GM18909 (cell line): Measurements from ENCODE around the gene PBX3.

Experiments
- ATAC-seq: cut with Tn5 transposase; IDR thresholded peaks from one replicate; pipeline ENCODE4 v1.9.1; 2021; ENCODE audit warnings: mild to moderate bottlenecking; ENCODE audit not compliant: unreplicated experiment, poor library complexity

PBX3 gene

DNA sequence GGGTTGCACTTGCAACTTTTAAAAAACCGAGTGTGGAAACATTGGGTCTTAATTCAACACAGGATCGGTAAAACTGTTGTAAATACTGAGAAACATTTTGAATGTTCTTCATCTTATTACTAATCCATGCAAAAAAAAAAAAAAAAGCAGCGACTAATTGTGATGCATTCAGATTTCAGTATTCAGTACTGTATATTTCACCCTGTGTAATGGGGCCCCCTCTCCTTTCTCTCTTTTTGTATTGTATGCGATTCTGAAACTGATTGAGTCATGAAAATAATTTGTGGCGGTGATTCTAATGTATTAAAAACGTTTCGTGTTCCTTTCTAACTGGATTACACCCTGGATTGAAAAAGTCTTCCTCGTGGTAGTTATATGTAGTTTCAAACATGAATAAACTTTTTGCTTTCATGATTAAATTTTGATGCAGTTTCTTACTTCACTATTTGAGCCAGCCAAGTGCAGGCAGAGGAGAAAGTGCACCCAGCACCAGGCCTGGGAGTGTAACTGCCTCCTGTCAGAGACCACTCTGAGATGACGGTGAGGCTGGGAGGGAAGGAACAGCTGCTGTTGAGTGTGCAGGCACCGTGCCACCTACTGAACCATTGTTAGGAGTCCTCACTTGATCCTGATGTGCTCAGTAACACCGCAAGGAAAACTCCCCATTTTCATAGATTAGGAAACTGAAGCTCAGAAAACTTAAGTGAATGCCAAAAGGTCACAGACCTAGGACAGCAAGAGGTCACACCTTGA lies 220.0 kb downstream of the PBX3 start:
- no peak for ATAC-seq

DNA sequence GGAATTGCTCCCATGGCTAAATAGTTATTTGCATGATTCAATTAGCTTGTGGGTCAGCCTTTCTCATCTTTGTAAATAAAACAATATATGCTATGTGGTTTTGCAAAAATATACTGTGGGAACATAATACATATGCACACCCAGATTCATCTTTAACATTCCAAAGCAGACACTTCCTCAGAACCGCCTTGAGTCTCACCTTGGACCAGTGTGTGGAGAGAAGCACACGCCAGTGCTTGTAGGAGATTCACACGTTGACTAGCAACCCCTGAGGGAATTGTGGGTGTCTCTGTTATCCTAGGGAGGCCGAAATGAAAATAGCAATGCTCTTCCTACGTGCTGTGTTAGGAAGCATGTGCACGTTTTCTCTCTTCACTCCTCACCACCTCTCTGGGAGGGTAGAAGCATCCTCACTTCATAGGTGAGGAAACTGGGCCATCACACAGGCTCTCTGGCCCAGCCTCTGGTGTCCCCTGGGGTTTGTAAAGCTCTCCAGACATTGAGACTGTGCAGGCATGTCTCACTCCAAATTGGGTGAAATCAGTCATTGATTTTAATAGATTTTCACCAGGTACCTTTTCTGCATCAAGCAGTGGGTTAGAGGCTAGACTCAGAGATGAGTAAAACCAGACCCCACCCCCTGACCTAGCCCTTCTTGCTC lies 221.7 kb downstream of the PBX3 start:
- no peak for ATAC-seq

DNA sequence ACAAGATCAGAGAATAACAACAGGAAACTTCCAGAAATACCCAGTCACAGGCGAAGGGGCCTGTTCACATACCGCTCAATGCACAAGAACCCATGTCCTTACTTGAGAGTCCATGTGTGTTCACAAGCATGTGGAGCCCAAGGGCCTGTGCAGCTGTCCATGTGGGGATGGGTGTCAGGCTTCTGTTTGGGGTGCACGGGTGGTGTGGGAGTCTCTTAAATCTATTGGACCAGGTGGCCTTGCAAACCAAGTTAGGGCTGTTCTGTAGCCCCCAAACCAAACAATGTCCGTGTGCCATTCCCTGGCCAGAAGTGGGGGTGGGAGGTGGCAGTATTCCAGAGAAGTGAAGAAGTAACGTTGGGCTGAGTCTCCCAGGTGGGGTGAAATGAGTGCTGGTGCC lies 222.3 kb downstream of the PBX3 start:
- ATAC-seq: no peak

DNA sequence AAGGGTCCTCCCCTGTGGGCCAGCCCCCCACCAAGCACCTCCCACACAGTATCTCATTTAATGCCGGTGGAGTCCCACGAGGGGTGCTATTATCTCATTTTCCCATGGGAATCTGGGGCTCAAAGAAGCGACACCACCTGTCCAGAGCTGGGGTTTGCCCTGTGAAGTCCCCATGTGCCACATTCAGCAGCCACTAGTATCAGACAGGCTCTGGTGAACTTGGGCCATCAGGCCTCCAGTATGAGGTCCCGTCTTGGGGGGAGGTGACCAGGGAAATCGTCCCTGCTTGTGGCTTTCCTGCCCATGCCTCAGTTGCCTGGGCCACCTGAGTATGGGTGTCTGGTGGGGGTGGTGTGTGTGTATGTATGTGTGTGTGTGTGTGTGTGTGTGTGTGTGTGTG lies 222.7 kb downstream of the PBX3 start:
- ATAC-seq: no peak

DNA sequence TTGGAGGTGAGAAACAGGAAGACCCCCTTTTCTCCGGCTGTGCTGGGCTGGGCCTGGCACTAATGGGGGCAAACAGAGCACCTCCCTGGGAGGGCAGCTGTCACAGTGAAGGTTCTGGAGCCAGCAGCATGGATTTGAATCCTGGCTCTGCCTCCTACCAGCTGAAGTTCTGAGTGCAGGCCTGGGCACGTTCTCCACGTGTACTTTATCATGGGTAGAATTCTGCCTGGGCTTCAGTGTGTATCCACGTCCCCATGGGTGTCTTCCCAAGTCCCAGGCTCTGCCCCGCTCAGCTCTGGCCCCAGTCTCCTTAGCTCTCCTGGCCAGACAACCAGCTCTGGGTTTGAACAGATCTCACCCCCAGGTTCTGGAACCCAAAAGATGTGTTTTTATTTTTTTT lies 223.2 kb downstream of the PBX3 start:
- no peak for ATAC-seq

DNA sequence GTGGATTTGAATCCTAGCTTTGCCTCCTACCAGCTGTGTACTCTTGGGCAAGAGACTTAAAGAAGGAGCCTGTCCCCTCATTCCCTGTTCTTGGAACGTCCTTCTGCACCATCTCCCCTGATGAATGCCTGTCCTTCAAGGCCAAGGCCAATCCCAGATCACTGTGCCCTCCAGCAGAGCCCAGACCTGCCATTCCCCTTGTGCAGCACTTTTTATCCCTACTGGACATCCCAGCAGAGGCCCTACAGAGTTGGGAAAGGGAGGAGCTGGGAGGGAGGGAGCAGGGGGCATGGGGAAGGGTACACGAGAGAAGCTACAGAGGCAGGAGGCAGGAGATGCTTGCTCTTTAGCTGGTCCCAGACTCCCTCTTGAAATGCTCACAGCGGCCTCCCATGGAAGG lies 223.9 kb downstream of the PBX3 start:
- ATAC-seq: no peak

DNA sequence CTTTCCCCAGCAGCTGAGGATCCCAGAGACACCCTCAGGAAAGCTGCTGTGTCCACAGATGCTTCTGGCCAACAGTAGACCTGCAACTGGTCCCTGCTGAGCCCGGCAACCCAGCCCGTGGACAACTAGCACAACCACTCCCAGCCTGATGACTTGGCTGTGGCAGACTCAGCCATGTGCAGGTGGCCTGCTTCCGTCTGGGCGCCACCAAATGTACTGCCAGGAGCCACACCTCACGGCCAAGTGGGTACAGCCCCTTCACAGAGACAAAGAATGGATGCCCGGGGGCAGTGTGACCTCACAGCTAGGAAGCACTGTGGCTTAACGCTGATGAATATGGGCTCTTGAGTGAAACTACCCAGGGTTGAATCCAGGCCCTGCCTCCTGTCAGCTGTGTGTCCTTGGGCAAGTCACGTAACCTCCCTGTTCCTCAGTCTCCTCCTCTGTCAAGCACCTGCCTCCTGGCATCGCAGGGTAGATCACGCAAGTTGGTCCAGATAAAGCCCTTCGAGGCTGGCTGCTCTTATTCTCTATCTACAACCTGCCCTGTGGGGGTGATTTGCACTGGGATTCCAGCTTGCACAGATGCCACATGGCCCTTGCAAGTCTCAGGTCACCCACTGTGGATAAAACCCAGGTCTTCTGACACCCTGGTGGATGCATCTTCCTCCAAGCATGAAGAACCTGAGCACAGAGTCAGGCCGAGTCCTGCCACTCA lies 225.0 kb downstream of the PBX3 start:
- no peak for ATAC-seq

DNA sequence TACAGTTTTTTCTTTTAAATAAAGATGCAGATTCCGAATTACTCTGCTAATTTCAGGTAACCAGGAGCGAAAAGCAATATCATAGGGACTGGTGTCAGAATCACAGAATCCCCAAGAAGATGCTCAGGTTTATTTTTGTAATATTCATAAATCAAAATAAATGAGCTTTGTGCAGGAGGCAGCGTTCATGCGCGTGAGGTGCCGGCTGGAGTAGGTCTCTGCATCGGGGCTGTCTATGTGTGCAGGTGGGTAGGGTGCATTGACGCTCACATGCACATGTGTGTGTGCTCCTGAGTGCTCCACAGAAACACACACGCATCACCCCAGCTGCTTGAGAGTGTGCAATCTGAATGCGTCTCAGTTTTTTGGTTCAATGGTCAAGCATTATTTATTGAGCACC lies 226.4 kb downstream of the PBX3 start:
- no peak for ATAC-seq

DNA sequence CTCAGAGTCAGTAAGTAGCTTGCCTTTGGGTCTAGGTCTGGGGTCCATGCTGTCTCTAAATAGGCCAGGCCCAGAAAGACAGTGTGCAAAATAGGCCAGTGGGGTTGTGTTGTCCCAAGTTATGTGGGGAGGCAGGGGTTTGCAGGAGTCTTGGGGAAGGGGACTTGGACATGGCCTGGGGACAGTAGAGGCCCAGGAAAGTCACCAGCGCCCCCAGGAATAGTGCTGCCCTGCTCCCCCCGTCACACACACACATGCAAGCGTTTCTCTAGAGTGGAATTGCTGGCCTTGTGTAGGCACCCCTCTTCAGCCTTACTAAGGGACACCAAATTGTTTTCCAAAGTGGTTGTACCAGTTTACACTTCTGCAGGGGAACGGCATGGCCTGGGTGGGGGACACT lies 227.5 kb downstream of the PBX3 start:
- ATAC-seq: no peak

DNA sequence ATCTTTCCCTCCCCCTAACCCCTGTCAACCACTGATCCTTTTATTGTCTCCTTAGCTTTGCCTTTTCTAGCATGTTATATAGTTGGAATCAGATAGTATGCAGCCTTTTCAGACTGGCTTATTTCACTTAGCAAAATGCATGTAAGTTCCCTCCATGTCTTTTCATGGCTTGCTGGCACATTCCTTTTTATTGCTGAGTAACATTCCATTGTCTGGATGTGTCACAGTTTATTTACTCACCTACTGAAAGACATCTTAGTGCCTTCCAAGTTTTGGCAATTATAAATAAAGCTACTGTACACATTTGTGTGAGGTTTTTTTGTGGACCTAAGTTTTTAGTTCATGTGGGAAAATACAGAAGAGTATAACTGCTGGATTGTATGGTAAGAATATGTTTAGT lies 230.1 kb downstream of the PBX3 start:
- no peak for ATAC-seq

DNA sequence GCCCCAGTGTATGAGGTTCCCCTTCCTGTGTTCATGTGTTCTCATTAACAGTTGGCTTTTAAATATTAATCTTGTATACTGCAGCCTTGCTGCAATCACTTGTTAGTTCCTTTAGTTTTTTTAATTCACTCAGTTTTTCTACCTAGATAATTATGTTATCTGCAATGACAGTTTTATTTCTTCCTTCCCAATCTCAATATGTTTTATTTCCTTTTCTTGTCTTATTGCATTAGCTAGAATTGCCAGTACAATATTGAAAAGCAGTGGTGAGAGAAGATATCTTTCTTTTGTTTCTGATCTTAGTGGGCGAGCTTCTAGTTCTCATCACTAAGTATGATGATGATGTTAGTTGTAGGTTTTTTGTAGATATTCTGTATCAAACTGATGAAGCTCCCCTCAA lies 232.2 kb downstream of the PBX3 start:
- no peak for ATAC-seq

DNA sequence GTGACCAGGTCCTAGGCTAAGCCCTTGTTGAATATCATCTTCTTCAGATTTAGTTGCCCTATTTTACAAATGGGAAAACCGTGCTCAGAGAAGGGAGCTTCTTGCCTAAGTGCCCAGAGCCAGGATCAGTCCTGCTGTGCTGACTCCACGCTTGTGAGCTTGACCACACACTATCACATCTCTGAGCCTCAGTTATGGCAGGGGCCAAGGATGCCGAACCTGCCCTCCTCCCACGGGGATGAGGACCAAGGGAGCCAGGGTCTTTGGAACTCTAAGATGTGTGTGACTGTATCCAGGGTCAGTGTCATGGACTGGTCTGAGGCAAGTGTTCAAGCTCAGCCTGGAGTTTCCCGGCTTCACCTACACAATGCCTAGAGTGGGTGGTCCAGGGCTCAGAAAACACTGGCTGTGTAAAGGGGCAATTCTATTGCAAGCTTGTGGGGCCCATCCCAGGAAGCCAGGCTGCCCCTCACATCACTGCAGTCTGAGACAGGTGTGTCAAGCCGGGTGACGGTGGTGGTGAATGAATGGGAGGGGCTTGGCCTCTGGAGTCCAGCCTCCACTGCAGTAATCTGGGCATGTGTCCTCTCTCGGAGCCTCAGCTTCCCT lies 235.7 kb downstream of the PBX3 start:
- ATAC-seq: no peak

DNA sequence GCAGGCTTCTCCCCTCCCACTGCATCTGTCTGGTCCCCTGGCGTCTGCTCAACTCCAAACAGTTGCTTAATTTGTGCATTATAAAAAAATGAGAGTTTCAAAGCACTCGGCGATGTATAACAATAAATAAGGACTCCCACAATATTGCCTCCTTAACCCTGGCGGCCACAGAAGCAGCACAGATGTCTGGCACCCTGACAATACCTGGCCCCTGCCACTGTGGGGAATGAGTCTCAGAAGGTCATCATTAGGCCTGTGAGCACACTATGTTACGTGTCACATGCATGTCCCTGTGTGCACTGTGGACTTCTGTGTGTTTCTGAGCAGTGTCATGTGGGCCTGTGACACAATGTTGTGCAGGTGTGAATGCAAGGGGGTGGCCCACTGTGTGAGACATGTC lies 236.5 kb downstream of the PBX3 start:
- no peak for ATAC-seq

DNA sequence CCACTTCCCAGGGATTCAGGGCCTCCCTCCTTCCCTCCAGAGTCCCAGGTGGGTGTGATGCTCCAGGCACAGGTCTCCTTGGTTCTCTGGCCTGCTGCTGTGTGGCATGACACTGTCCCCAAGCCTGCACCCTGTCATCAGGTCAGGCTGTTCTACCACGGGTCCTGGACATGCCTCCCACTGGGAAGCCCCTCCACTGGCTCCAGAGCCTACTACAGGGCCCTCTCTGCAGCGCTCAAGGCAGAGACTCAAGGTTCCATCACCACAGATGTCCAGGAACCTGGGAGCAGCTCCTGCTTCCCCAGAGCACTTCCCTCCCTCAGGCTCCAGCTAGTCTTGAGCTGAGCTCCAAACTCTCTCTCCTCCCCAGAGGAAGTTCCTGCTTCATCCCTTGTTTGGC lies 237.3 kb downstream of the PBX3 start:
- no peak for ATAC-seq

DNA sequence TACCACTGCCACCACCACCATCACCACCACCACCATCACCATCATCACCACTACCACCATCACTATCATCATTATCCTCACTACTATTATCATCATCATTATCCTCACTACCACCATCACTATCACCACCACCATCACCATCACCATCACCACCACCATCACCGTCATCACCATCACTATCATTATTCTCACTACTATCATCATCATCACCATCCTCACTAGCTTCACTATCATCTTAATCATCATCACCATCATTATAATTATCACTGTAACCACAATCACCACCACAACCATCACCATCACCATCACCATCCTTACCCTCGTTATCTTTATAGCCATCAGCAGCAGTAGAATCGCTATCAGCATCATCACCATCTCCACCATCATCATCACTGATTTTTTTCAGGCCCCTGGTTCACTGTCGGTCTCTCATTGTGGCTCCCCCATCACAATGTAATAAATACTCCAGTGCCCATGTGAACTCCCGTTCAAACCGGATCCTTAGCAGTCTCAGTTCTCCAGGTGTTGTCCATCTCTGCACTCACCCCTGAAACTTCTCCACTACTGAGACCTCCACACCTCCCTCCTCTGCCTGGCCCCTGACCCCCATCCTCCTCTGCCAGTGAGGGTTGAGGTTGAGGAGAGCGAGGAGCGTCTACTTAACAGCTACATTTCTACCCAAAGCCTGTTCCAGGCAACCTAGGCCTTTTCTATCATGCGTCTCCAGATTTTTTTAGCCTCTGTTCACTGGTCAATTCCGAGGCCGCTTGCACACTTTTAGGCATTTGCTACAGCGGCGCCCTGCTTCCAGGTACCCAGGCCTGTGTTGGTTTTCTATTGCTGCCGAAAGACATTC lies 238.2 kb downstream of the PBX3 start:
- no peak for ATAC-seq

DNA sequence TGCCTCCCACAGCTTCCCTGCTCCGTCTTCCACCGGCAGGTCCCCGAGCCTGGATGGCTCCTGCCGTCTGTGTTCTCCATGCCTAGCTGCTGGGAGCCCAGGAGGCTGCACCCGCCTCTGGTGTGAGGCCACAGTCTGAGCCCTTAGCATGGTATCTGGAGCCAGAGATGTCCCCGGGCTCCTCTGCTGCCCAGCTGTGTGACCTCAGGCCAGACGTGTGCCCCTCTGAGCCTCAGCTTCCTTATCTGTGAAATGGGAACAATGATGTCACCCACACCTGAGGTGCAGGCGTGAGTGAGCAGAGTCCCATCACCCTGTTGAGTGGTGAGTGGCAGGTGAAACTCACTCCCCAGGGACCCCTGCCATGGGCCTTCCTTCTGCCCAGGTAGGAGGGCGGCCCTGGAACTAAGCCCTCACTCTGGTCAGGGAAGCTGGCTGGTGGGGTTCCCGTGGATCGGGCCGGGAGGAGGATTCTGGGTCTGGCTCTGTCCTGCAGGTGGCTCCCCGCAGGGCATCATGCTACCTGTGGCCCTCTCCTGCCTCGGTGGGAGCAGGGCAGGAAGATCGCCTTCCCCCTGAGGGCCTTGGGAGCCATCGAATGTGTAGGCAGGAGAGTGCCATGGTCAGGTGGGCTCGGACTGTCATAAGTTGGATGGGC lies 239.0 kb downstream of the PBX3 start:
- no peak for ATAC-seq

DNA sequence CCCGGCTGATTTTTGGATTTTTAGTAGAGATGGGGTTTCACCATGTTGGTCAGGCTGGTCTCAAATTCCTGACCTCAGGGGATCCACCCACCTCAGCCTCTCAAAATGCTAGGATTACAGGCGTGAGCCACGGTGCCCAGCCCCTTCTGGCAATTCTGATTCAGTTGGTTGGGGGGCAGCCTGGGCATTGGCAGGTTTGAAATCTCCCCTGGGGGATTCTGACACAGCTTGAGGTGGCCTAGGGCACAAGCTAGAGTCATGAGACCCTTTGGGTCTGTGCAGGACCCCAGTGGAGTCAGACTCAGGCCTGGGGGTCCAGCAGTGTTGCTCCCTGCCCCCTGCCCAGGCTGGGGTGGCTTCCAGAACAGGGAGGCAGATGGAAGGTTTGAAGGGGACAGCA lies 239.8 kb downstream of the PBX3 start:
- ATAC-seq: no peak

DNA sequence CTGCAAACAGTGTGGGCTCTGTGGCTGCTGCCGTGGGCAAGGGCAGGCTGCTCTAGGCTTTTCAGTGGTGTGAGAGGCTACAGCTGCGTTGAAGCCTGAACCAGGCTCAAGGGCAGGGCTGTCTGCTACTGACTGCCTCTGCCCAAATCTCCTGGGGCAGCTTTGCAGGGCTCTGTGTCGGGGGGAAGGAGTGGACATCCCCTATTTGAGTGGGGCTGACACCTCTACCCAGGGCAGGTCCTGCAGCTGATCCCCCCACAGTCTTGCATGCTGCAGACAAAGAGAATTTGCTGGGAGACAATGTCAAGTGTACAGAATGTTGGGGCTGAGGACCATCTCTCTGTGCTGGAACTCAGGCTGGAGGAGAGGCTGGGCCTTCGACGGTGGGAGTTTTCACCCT lies 240.2 kb downstream of the PBX3 start:
- ATAC-seq: no peak

DNA sequence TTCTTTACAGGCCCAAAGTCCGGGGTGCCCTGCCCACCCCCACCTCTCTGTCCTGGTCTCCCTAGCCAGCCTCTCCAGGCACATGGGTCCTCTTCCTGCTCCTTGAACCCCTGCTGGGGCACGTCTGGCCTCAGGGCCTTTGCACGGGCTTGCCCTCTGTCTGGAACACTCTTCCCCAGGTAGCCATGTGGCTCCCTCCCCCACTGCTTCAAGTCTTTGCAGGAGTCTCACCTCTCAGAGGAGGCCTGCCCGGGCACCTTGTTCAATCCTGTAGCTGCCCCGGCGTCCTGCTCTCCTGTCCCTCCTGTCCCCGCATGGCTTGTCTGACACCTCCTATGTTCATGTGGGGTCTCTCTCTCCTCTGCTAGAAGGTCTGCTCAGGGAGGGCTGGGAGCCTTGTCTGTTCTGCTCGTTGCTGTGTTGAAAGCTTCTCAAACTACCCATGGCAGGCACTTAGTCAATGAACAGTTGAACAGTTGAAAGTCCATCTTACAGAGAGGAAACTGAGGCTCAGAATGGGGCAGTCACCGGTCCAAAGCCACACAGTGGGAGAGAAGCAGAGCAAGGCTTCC lies 241.4 kb downstream of the PBX3 start:
- no peak for ATAC-seq
